Fibroblast of villous mesenchyme (primary cell): ENCODE results near the gene PPA1. TPM values are rescaled to one million over a fixed set of nuclear protein-coding genes. Genes with fewer than 3 reads are reported as not detected.

Experiments used
- DNase-seq: peaks from one replicate; pipeline ENCODE4 v3.0.0-alpha.2; 2010; ENCODE audit warnings: low read depth
- H3K4me3 ChIP-seq: 2 replicates; pipeline ENCODE4 v1.5.1; 2011; ENCODE audit warnings: low read depth, mild to moderate bottlenecking, low read length
- CTCF ChIP-seq: IDR thresholded peaks from 2 replicates; pipeline ENCODE4 v1.5.1; 2012; ENCODE audit warnings: low read depth, mild to moderate bottlenecking, low read length; ENCODE audit not compliant: insufficient read depth
- total RNA-seq: library from RNA; depleted of rRNA; stranded (reverse); fragments of >200 nt; gene quantifications from 2 replicates; pipeline ENCODE4 v1.2.3, GENCODE V29; 2012

The PPA1 gene
- total RNA-seq, 1 donor = 219 TPM

GRCh38 chr10:70201105-70201504, 32.1 kb downstream of the PPA1 start:
- H3K4me3 ChIP-seq = no peak overlapping the region
- TF ChIP-seq CTCF = no peak
- DNase-seq = no peak

GRCh38 chr10:70198696-70199466, 34.3 kb downstream of the PPA1 start:
- DNase-seq = peak; percentile 38
- TF ChIP-seq CTCF = no peak
- no peak overlapping the region for H3K4me3 ChIP-seq

GRCh38 chr10:70197235-70197945, 35.8 kb downstream of the PPA1 start:
- no peak for TF ChIP-seq CTCF
- no peak for DNase-seq
- H3K4me3 ChIP-seq = no peak overlapping the region

GRCh38 chr10:70193391-70193844, 39.8 kb downstream of the PPA1 start:
- DNase-seq = peak; percentile 80
- no peak for TF ChIP-seq CTCF
- H3K4me3 ChIP-seq = no peak overlapping the region

GRCh38 chr10:70192326-70192968, 40.8 kb downstream of the PPA1 start:
- H3K4me3 ChIP-seq = no peak overlapping the region
- peak; percentile 96 for DNase-seq
- no peak for TF ChIP-seq CTCF

- peak; percentile 98 for DNase-seq
- no peak for TF ChIP-seq CTCF
- H3K4me3 ChIP-seq = no peak overlapping the region
Measured at GRCh38 chr10:70191972-70192305, 41.3 kb downstream of the PPA1 start.
